Activated CD8-positive, alpha-beta T cell treated with anti-CD3 and anti-CD28 coated beads for 36 hours (primary cell): ENCODE data around the gene CEP83. TPM values are rescaled to one million over a fixed set of nuclear protein-coding genes. Genes with fewer than 3 reads are reported as not detected.

Experiments used
- ATAC-seq: fragments of 200-7000 bp; cut with Tn5 transposase; one replicate; pipeline ENCODE4 v1.10.0; 2021; ENCODE audit warnings: mild to moderate bottlenecking, moderate library complexity
- CTCF ChIA-PET: fragments of 350-600 bp; sonication (Branson Sonifier 250); formaldehyde crosslinking; loops from one replicate; lab custom pipeline; 2021; ENCODE audit warnings: antibody characterized with exemption; lab: Charles Lee
- POLR2A ChIA-PET: fragments of 350-600 bp; sonication (Branson Sonifier 250); formaldehyde crosslinking; loops from one replicate; lab custom pipeline; 2021; ENCODE audit warnings: antibody characterized with exemption; lab: Charles Lee
- DNase-seq: peaks from one replicate; pipeline ENCODE4 v3.0.0-alpha.2; 2020
- H3K27ac Mint-ChIP-seq: one replicate; pipeline ENCODE4 v1.8.0; 2021; ENCODE audit warnings: mild to moderate bottlenecking, mixed read lengths
- H3K27me3 Mint-ChIP-seq: one replicate; pipeline ENCODE4 v1.8.0; 2021; ENCODE audit warnings: mixed read lengths
- H3K36me3 Mint-ChIP-seq: one replicate; pipeline ENCODE4 v1.8.0; 2021; ENCODE audit warnings: low read depth, mixed read lengths
- H3K4me1 Mint-ChIP-seq: one replicate; pipeline ENCODE4 v1.8.0; 2021; ENCODE audit warnings: low read depth, mixed read lengths
- H3K4me3 Mint-ChIP-seq: one replicate; pipeline ENCODE4 v1.8.0; 2021; ENCODE audit warnings: mild to moderate bottlenecking, moderate library complexity, mixed read lengths
- H3K9me3 Mint-ChIP-seq: one replicate; pipeline ENCODE4 v1.8.0; 2021; ENCODE audit warnings: mixed read lengths
- CTCF ChIP-seq: fragments of 200-600 bp; IDR thresholded peaks from one replicate; pipeline ENCODE4 v1.8.0; 2022; ENCODE audit warnings: antibody characterized with exemption, mild to moderate bottlenecking
- intact Hi-C: fragments of 100-400 bp; cut with micrococcal nuclease; formaldehyde crosslinking; loops from one replicate; pipeline ENCODE4 v1.10.0; 2022
- total RNA-seq, 2 experiments: library from RNA; stranded (reverse); gene quantifications; one replicate each; pipeline ENCODE4 v1.2.3, GENCODE V29; 2021

The CEP83 gene
- total RNA-seq, 2 experiments from 2014 or later, result 23.5 to 26.5 TPM

- Mint-ChIP-seq H3K27ac (no peak overlapping the region), H3K9me3 (no peaks in the 10 kb centered on the region), H3K4me1 (peaks cover 67% of the 10 kb centered on the region), H3K27me3 (no peaks in the 10 kb centered on the region), H3K4me3 (no peak overlapping the region), H3K36me3 (peaks cover 31% of the 10 kb centered on the region)
- no peak for TF ChIP-seq CTCF
- intact Hi-C loops, result loop anchor here (10.0 kb wide), 1 partner anchor 93 kb away; no protein-coding TSS in a partner anchor
- DNase-seq (no peak), ATAC-seq (no peak)
- CTCF ChIA-PET, result no interaction called here
- POLR2A ChIA-PET, result no interaction called here
Observed at GRCh38 chr12:94267921-94268471, 191.7 kb downstream of the CEP83 start.

GRCh38 chr12:94267537-94267872 is 192.2 kb downstream of the CEP83 start:
- POLR2A ChIA-PET, result no interaction called here

GRCh38 chr12:94266796-94267536 is 192.7 kb downstream of the CEP83 start:
- intact Hi-C loops, result loop anchor here (10.0 kb wide), 1 partner anchor 92 kb away; no protein-coding TSS in a partner anchor
- ATAC-seq, result no peak
- ChIA-PET CTCF (no interaction called here), POLR2A (no interaction called here)
- H3K36me3 Mint-ChIP-seq, result peaks cover 30% of the 10 kb centered on the region
- H3K4me1 Mint-ChIP-seq, result peaks cover 76% of the 10 kb centered on the region
- no peak for DNase-seq
- H3K4me3 Mint-ChIP-seq, result no peak overlapping the region
- no peaks in the 10 kb centered on the region for H3K9me3 Mint-ChIP-seq
- no peak for TF ChIP-seq CTCF
- no peak overlapping the region for H3K27ac Mint-ChIP-seq
- H3K27me3 Mint-ChIP-seq, result no peaks in the 10 kb centered on the region

More at GRCh38 chr12:94267537-94267872, 192.2 kb downstream of the CEP83 start:
- Mint-ChIP-seq H3K27me3 (no peaks in the 10 kb centered on the region), H3K9me3 (no peaks in the 10 kb centered on the region), H3K27ac (no peak overlapping the region), H3K36me3 (peaks cover 31% of the 10 kb centered on the region), H3K4me3 (no peak overlapping the region), H3K4me1 (peaks cover 72% of the 10 kb centered on the region)
- no peak for TF ChIP-seq CTCF
- peak; percentile 37 for DNase-seq
- CTCF ChIA-PET, result no interaction called here
- intact Hi-C loops, result loop anchor here (10.0 kb wide), 1 partner anchor 93 kb away; no protein-coding TSS in a partner anchor
- ATAC-seq, result no peak

GRCh38 chr12:94265966-94266745 is 193.5 kb downstream of the CEP83 start:
- Mint-ChIP-seq H3K9me3 (no peaks in the 10 kb centered on the region), H3K27ac (no peak overlapping the region), H3K4me3 (no peak overlapping the region), H3K4me1 (peaks cover 75% of the 10 kb centered on the region), H3K27me3 (no peaks in the 10 kb centered on the region), H3K36me3 (peaks cover 27% of the 10 kb centered on the region)
- ChIA-PET POLR2A (interaction anchor here (0.9 kb wide), 1 partner anchor 27 kb away, joined by 3 read pairs; no protein-coding TSS in a partner anchor), CTCF (no interaction called here)
- ATAC-seq, result no peak
- TF ChIP-seq CTCF, result no peak
- no peak for DNase-seq
- intact Hi-C loops, result loop anchor here (10.0 kb wide), 1 partner anchor 91 kb away; no protein-coding TSS in a partner anchor
